GM19240 (cell line): ENCODE results near the gene MOGAT2.

ENCODE experiments used
- DNase-seq: peaks from one replicate; pipeline ENCODE4 v3.0.0; 2011; ENCODE audit warnings: low spot score; ENCODE audit not compliant: insufficient read length

Gene MOGAT2

DNA sequence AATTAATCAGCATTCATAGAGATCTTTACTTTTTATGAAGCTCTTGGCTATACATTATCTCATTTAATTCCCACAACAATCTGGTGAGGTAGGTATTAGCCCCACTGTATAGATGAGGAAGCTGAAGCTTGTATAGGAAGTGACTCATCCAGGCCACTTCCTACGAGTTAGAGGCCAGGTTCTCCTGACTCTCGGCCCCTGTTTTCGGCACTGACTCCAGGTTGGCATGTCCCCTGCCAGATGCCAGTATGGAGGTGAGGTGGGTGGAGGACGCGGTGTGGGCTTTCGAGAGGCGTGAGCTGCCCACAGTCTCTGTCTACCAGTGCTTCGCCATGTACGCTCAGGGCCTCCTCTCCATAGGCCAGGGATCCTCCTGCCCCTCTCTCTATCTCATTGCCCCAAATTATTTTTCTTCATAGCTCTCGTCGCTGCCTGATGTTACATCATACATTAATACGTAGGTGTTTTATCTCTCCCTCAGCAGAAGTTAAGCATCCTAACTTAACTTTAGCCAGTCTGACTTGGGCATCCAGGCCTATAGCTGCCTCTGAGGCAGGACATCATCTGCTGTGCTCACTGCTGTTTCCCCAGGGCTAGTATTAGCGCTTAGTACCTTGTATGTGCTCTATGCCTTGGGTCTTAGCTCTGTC, 59.9 kb downstream of the MOGAT2 start:
- DNase-seq, result no peak

DNA sequence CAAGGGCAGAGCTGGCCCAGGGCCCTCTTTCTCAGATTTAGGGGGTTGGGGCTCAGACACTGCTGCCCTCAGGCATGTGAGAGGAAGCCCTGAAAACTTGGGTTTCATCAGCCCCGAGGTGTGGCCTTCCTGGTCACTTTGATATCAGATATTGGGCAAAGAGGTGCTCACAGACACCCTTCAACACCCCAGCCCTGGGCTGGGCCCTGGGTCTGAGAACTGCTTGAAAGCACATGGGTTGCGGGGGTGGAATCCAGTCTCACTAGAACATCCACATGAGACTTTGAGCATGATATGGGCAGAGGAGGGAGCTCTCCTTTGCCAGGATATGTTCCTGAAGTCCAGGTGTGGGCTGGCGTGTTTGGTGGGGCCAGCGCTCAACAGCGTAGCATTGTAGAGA, 61.3 kb downstream of the MOGAT2 start:
- no peak for DNase-seq

DNA sequence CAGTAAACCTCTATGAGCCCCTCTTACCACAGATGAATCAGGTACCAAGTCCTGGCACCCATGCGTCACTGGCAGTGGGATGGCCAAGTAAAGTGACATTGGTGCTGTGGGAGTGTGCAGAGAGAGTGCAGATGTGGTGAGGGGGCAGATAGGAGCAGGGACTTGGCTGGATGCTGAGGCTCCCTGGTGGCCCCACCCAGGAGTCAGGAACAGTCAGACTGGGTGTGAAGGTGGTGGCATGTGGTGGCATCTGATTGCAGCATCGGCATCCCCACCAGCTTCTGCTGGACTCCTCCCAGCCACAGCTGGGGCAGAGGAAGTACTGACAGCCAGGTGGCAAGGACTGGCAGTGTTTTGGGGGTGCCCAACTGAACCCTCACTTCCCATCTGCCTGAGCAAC, 62.3 kb downstream of the MOGAT2 start:
- no peak for DNase-seq

DNA sequence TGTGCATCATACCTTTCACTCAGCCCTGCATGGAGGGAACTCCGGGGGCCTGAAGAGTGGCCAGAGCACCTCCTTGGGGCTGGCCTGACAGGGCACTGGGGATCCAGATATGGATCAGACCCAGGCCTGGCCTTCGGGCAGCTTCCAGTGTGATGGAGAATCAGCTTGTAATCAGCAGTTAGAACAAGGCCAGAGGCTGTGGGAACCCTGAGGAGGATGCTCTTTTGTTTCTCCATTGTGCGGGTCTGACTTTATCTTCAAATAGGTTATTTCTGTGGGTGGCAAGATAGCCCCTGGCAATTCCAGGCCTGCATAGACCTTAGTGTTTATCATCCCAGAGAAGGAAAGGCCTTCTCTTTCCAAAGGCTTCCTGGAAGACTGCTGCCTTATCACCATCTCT, 63.2 kb downstream of the MOGAT2 start:
- no peak for DNase-seq

DNA sequence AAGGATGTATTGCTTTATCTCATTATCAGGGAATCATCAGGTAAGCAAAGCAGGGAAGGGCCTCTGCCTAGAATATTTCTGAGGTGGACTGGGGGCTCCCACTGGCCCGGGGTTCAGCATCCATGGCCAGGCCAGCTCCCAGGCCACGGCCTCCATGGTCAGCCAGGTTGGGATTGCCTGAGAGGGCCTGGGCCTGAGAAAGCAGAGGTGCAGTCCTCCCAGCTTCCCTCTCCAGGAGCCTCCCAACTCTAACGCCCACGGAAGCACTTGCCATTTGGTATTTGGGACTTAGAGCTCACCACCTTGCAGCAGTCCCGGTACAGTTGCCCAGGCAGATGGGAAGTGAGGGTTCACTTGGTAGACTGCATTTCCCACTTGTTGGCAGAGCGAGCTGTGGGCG, 63.7 kb downstream of the MOGAT2 start:
- DNase-seq, result no peak

DNA sequence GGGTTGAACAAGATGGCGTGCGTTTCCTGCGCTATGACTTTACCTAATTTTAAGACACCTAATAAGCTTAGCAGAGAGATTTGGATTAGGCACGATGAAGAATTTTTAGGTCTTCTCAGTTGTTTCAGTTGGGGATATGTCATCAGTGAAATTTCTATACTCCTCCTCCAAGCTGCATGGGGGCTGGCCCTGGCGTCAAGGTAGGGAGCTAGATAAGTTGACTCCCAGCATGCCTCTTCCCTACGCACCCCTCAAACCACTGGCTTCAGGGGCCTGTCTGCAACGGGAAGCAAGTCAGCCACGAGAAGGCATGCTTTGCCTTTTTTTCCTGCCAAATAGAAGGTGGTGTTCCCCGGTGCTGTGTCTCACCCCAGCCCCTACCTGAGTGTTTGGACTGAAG, 64.2 kb downstream of the MOGAT2 start:
- DNase-seq, result no peak
